NCI-H2081 (cell line): ENCODE measurements around the gene FAM168B.

ENCODE experiments used
- DNase-seq, 2 experiments: peaks; one replicate each; lab custom pipeline; 2025; lab: John Stamatoyannopoulos, UW

Gene FAM168B

DNA sequence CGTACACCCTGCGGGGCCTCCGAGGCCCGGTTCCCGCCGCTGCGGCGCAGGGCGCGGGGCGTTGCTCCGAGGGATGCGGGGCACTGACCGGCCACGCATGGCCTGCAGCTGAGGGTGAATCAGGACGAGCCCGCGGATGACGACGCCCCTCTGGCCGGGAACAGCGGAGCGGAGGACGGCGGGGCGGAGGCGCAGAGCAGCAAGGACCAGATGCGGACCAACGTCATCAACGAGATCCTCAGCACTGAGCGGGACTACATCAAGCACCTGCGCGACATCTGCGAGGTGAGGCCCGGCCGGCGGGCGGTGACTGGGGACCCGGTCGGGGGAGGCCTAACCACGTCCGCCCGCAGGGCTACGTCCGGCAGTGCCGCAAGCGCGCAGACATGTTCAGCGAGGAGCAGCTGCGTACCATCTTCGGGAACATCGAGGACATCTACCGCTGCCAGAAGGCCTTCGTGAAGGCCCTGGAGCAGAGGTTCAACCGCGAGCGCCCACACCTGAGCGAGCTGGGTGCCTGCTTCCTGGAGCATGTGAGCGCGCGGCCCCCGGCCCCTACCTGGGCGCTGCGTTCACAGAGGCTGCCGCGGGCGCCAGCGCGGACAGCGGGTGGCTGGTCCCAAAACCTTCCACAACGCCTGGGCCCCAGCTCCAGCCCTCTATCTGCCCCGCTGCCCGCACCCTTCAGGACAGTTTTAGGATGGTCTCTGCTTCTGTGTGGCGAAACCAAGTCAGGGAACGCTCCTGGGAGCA lies 53.2 kb downstream of the FAM168B start:
- no peak for DNase-seq

DNA sequence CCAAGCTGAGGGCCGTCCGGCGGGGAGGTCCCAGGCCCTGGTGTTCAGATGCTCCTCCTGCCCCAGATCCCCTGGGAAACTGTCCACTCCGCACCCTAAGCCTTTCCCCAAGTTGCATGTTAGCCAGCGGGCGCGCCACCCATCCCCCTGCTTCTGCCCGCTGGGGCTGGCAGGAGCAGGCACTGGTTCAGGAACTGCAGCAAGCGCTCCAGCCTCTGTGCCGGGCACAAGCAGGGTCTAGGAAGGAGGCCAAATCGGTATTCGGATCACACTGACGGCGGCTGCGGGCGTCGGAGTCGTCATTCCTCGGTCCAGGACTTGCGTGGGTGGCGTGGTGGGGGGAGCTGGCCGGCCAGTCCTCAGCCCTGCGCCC lies 53.7 kb downstream of the FAM168B start:
- DNase-seq = no peak

DNA sequence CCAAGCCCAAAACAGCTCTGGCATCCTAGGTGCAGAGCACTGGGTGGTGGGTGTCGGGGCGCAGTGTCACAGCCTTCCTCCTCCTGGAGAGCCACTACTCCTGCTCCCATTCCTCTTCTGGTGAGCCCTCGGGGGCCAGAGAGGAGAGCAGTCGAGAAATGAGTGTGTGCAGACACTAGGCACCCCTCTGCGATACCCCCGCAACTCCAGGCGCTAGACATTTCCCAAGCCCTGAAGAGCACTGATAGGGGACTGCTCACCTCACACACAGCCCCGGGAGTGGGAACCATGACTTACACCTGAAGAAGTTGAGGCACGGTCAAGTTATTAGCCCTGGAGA lies 54.2 kb downstream of the FAM168B start:
- no peak for DNase-seq

DNA sequence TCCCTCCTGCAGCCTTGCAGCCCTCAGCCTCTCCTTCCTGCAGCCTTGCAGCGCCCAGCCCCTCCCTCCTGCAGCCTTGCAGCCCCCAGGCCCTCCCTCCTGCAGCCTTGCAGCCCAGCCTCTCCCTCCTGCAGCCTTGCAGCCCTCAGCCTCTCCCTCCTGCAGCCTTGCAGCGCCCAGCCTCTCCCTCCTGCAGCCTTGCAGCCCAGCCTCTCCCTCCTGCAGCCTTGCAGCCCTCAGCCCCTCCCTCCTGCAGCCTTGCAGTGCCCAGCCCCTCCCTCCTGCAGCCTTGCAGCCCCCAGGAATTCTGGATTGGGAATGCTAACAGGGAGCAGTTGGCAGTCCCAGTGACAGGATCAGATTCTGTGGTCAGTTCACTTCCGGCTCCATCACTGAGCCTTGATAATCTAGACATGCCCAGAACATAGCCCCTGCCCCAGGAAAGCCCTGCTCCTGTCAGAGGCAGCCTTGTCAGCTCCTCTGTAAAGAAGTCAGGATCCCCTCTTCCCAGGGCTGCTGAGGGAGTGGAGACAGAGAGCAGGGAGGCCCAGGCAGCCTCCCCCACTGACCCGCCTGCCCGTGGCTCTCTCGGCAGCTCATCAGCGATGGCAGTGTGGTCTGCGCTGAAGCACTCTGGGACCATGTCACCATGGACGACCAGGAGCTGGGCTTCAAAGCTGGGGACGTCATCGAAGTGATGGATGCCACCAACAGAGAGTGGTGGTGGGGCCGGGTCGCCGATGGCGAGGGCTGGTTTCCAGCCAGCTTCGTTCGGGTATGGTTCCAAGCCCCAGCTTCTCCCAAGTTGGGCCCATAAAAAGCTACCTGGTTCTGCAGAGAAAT lies 54.8 kb downstream of the FAM168B start:
- DNase-seq = no peak

DNA sequence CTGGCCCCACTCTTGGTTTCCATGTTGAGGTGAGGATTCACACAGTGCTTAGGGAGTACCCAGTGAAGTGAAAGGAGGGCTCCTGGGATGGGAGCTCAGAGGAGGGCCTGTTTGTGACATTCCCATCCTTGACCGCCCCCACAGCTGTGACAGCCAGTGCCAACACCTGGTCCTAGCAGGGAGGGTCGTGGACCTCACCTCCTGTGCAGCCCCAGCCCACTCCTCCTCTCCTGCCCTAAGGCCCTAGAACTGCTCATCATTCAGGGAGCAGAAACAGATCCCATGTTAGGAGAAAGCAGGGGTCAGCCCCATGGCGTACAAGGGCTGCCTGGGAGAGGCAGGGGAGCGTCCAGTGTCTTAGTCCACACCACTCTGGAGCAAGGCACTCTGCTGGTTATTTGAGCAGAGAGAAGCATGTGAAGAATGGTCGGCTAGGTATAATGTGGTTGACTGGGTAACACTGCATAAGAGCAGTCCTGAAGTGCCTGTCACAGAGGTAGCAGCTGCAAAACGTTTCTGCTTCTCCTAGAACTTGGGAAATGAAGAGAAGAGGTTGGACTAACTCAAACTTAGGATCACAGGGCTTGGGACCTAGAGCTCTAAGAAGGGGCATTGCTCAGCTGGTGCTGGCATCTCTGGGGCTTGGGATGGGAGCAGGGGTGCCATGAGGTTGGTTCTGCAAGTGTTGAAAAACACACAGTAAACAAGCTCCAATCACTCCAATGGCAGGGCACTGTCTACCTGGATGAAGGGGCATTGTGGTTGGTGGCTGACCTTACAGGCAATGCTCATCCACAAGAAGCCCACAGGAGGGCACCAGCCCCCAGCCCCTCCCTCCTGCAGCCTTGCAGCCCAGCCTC lies 55.6 kb downstream of the FAM168B start:
- no peak for DNase-seq

DNA sequence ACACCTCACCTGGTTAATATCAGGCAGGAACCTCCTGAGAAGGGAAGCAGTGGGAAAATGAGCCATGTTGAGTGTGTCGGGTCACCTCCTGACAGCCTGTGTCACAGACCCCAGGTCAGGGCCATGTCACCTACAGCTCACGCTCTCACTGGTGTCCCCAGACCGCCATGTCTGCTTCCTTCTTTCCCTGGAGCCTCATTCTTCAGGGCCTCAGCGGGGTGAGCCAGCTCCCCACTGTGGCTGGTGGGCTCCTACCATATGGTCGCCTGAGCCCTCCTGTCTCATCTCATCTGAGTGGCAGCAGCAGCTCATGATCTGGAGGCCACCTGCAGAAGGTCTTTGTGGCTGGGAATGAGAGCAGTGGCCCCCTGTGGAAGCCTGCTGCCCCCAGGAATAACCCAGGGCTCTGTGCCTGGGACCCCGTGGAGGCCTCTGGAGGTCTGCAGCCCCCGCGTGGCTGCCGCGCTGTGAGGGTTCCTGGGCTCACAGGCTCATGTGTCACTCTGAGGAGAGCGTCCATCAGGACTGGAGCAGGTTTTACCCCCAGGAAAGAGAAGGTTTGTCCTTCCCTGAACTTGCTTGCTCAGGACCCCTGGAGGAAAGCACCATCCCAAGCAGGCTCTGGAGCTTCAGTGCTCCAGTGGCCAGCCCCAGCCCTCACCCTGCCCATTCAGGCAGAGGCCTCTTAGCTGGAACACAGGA lies 56.4 kb downstream of the FAM168B start:
- no peak for DNase-seq

DNA sequence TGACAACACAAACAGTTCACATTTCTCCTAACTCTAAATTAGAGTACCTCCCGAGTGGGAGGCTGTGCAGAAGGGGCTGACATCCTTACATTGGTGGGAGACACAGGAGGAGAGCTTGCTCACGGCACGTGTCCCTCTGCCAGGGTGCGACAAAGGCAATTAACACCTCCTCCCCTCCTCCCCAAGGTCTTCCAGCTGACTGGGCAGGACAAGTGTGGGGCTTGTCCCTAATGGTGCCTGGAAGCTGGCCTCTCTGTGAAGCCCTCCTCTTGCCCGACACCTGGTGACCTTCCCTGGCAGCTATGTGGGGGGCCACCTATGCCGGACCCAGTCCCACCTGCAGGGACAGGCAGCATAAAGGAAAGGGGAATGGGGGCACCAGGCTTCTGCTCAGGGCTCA lies 57.0 kb downstream of the FAM168B start:
- DNase-seq = no peak

DNA sequence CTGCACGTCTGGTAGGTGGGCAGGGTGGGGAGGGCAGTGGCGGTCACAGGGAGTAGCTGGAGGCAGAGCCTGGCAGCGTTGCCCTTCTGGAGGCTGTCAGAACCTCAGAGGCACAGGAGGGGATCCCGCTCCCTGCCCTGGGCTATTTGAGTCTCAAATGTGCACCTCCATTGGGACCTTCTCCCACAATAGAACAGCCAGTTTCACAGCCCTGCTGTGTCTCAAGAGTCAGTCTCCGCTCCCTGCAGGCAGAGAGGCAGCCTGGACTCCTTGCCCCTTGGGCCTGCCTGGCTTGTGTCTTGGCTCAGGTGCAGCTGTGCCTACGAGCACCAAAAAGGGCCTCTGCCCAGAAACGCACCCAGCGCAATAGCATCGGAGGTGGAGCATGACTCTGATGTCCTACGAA lies 57.4 kb downstream of the FAM168B start:
- DNase-seq = no peak

DNA sequence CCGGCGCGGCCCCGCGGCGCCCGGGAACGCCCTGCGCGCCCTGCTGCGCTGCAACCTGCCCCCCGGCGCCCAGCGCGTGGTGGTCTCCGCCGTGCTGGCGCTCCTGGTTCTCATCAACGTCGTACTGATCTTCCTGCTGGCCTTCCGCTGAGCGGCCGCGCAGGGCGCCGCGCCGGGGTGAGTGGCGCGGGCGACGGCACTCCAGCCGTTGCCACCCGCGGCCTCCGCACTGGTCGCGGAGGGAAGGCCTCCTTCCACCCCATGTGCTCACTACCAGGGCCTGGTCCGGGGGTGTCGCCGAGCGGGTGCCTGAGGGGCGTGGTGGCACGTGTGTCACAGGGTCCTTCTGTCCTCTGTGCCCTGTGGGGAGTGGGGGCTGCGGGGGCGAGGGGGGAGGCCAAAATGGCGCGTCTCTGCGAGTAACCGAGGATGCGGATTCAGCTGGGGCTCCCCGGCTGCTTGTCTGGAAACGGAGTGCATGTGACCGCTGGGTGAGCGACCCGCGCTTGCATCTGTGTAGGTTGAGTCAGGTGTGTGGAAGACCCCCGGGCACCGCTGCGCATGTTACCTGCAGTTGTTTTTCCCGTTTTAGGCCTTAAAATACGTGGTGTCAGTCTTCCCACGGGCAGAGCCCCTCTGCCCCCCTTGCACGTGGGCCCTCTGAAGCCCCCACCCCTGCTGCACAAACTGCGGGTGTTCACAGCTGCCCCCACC lies 58.0 kb downstream of the FAM168B start:
- no peak for DNase-seq

DNA sequence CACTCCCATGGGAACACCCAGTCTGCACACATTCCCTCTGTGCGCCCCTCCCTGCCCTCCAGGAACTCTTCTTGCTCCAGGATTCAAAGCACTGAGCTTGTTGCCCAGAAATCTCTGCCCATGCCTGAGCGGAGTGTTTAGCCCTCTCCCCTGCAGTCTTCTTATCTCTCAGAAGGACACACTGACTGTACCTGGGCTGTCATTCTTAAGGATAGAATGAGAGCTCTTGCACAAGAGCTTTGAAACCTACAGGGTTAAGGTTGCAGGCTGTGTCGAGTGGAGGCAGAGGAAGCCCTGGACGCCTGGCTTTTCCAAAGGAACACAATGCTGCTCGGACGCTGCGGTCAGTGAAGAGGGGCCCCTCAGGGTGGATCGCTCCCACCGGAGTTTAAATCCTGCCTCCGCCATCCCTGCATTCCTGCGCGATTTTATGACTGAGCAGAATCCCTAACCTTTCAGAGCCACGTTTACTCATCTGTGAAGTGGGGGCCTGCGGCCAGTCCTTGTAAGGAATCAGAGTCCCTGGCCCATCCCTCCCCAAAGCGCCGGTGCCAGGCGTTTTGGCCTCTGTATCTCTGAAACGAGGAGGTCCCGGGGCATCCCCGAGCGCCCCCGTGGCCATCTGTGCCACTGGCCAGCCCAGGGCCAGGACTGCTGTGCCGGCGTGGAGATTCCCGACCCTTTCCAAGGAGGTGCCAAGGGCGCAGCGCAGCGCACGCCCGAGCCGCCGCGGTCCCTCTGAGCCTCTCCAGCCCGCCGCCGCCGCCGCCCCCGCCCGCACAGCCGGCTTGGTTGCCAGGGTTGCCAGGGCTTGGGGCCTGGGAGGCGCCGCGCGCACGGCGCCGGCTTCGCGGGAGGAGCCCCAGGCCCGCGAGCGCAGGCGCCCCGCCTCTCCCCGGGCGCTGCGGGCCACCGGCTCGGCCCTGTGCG lies 58.9 kb downstream of the FAM168B start:
- peak; percentile 34 to 37 for DNase-seq

DNA sequence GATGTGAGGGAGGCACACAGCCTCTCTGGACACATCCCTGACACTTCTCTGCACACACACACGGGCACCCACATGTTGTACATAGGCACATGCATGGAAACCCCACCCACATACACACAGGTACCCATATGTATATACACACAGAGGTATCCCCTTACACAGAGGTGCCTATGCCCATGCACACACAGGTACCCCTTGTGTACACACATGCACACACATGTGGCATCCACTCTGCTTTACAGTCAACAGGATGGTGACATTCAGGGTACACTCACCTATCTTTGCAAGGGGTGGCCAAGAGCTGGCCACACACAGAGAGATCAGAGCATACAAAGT lies 59.5 kb downstream of the FAM168B start:
- no peak for DNase-seq

DNA sequence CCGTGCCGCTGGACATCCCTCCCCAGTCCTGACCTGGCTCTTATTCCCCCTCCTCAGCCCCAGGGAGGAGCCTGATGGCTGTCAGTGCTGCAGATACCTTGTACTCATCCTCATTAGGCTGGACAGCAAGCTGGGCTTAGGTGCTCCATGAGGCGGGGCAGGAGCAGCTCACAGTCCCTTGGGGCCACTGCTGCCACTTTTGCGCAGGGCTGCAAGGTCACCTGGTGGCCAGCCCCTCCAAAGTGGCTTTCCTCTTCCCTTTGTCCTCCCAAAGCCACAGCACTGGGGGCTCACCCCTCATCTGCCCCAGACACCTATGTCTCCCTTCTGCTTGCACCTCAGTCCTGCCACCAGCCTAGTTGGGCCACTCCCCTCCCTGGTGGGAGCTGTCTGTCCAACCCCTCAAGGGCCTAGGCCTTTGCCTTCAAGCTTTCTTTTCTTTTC lies 60.8 kb downstream of the FAM168B start:
- no peak for DNase-seq

DNA sequence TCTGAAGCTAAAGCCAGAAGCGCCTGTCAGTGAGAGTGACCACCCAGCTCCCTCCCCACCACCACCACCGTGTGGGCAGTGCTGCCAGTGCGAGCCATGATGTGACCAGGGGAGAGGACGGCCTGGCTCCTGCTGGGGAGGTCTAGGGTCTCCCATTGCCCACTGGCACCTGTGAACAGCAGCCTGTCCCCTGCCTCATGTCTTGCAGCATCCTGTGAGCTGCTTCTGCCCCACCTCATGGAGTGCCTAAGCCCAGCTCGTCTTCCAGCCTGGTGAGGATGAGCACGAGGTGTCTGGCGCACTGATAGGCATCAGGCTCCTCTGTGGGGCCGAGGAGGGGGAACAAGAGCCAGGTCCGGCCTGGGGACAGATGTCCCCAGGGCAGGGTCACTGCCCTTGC lies 61.4 kb downstream of the FAM168B start:
- DNase-seq = no peak

DNA sequence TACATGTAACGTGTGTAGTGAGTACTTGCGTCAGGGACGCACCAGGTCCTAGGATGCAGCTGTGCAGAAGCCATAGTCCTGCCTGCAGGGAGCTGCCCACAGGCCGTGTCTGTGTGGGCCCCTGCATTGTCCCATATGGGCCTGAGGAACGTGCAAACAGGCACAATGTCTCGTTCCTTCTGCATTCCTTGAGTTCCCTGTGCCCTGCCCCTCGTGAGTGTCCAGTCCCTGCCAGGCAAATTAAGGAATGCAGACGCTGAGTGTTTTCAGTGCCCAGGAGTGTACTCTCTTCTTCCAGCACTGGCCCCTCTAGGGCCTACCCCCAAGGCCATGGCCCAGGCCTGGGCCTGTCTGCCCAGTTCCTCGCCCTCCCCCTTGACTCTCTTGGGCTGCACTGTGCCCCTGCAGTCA lies 61.8 kb downstream of the FAM168B start:
- no peak for DNase-seq

DNA sequence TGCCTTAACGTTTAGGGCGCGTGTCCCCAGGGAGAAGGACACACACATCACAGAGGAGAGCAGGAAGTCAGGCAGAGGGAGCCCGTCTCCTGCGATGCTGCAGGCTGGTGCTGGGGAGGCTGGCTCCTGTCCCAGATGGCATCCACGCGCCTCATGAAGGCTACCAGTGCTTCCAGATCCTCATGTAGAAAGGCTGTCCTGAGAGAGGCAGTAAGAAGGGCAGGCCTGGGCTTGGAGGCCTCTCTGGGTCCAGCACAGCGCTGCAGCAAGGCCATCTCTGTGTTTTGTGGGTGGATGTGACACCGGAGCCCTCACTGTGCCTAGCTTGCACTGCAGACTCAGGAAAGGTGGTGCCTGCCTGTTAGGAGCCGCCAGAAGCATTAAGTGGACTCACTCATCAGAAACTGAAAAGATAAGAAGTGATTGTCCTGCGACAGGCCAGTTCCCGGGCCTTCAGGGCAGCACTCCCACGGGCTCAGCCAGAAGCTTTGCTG lies 62.7 kb downstream of the FAM168B start:
- no peak for DNase-seq

DNA sequence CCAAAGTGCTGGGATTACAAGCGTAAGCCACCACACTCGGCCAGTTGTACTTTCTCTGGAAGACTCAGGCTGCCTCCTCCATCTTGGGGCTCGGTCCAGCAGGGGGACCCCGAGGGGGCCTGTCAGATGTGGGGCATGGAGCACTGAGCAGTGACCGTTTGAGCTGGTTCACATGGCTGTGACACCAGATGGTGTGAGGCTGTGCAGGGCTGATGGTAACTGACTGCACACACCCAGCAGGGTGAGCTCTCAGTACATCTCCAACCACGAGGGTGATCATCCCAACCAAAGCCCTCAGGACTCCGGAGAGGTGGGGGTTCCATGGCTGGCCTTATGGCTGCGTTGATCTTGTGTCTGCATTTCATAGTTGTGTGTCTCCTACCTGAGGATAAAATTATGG lies 63.4 kb downstream of the FAM168B start:
- no peak for DNase-seq

DNA sequence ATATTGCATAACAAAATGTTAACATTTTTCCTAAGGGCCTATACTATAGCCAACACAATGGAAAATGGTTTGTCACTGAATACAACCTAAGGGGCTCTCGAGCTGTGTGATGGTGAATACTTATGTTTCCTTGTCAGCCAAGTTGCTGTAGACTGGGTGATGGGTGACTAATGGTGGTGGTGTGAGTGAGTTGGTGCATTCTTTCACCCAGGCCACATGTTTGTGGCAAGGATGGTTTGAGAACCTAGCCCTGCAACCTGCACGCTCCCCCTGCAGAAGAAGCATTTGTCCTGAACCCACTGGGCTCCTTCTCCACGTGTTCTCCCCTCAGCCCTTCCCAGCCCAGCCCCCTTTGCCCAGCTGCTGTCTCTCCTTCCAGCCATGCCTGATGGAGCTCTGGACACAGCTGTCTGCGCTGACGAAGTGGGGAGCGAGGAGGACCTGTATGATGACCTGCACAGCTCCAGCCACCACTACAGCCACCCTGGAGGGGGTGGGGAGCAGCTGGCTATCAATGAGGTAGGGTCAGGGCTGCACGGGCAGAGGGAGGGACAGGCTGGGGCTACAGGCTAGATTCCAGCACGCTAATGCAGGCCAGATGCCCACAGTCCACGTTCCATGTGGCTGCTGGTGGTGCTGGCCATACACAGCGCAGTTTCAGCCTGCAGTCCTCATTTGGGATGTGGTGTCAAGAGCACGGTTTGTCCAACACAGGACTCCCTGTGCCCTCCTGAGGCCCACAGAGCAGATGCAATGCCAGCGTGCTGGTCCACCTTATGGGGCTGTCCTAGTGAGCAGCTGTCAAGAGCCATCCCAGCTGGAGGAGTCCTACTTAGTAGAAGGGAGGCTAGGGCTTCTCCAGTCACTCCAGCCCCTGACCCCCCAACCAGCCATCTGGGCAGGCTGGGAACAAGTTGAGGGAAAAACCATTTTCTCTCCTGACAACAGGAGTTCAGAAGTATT lies 65.4 kb downstream of the FAM168B start:
- no peak for DNase-seq

DNA sequence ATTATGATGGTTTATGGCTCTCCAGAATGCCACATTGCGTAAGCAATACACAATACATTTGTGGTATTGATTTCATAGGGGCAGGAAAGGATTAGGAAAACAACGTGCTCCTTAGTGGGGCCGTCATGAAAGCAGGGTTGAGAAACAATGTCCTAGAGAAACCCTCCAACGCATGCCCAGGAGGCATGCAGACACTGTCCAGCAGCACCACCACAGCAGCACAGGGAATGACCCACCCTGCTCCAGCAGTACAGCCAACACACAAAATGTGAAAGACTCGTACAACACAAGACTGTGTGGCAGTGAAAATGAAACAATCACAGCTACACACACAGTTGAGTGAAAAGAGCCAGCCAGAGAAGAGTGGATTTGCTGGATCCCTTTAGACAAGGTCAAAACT lies 66.3 kb downstream of the FAM168B start:
- no peak for DNase-seq

DNA sequence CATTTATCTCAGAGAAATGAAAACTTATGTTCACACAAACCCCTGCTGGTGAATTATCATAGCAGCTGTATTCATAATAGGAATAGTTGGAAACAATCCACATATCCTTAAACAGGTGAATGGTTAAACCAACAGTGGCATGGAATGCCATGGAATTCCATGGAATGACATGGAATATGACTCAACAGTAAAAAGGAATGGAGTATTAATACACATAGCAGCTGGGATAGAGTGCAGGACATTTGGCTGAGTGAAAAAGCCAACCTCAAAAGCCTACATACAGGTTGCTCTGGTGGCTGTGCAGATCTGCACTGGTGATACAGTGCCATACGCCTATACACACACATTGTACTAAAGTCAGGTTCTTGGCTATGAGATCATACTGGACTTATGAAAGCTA lies 69.5 kb downstream of the FAM168B start:
- no peak for DNase-seq
